ENCODE measurements around the gene DUSP3.

Gene DUSP3

GRCh38 chr17:43799047-43799446 is 20.3 kb upstream of the DUSP3 start:
- TF ChIP-seq POLR2AphosphoS5 (IDR thresholded peaks at IDR 0.05; ENCODE audit: low read depth, low read length) (no peak), FOXP2 (optimal IDR thresholded peaks at IDR 0.05; ENCODE audit: borderline replicate concordance, extremely low read depth, extremely low read length, insufficient read depth) (no peak), SIN3A (IDR thresholded peaks at IDR 0.05; ENCODE audit: borderline replicate concordance, insufficient read depth, low read length) (no peak), REST (IDR thresholded peaks at IDR 0.05; ENCODE audit: insufficient read depth in 1 of 2, low read depth in 2 of 2, low read length in 2 of 2) (no peak), TAF1 (IDR thresholded peaks at IDR 0.05; ENCODE audit: borderline replicate concordance, insufficient read depth, low read length) (no peak)

GRCh38 chr17:43791589-43791988 is 12.8 kb upstream of the DUSP3 start:
- no peak for TF ChIP-seq POLR2AphosphoS5 (IDR thresholded peaks at IDR 0.05; ENCODE audit: low read depth, low read length)
- TF ChIP-seq SIN3A (IDR thresholded peaks at IDR 0.05; ENCODE audit: borderline replicate concordance, insufficient read depth, low read length): no peak
- no peak for TF ChIP-seq TAF1 (IDR thresholded peaks at IDR 0.05; ENCODE audit: borderline replicate concordance, insufficient read depth, low read length)
- no peak for TF ChIP-seq FOXP2 (optimal IDR thresholded peaks at IDR 0.05; ENCODE audit: borderline replicate concordance, extremely low read depth, extremely low read length, insufficient read depth)
- TF ChIP-seq REST (IDR thresholded peaks at IDR 0.05; ENCODE audit: insufficient read depth in 1 of 2, low read depth in 2 of 2, low read length in 2 of 2): no peak

GRCh38 chr17:43790311-43790940 is 11.6 kb upstream of the DUSP3 start:
- no peak for TF ChIP-seq FOXP2 (optimal IDR thresholded peaks at IDR 0.05; ENCODE audit: borderline replicate concordance, extremely low read depth, extremely low read length, insufficient read depth)
- TF ChIP-seq TAF1 (IDR thresholded peaks at IDR 0.05; ENCODE audit: borderline replicate concordance, insufficient read depth, low read length): no peak
- TF ChIP-seq REST (IDR thresholded peaks at IDR 0.05; ENCODE audit: insufficient read depth in 1 of 2, low read depth in 2 of 2, low read length in 2 of 2): no peak
- no peak for TF ChIP-seq SIN3A (IDR thresholded peaks at IDR 0.05; ENCODE audit: borderline replicate concordance, insufficient read depth, low read length)
- TF ChIP-seq POLR2AphosphoS5 (IDR thresholded peaks at IDR 0.05; ENCODE audit: low read depth, low read length): no peak

GRCh38 chr17:43789482-43789881 is 10.7 kb upstream of the DUSP3 start:
- TF ChIP-seq REST (IDR thresholded peaks at IDR 0.05; ENCODE audit: insufficient read depth in 1 of 2, low read depth in 2 of 2, low read length in 2 of 2) (no peak), TAF1 (IDR thresholded peaks at IDR 0.05; ENCODE audit: borderline replicate concordance, insufficient read depth, low read length) (no peak), FOXP2 (optimal IDR thresholded peaks at IDR 0.05; ENCODE audit: borderline replicate concordance, extremely low read depth, extremely low read length, insufficient read depth) (no peak), POLR2AphosphoS5 (IDR thresholded peaks at IDR 0.05; ENCODE audit: low read depth, low read length) (no peak), SIN3A (IDR thresholded peaks at IDR 0.05; ENCODE audit: borderline replicate concordance, insufficient read depth, low read length) (no peak)

Data from PFSK-1 (cell line).